Psoas muscle (tissue), 8 donors: ENCODE results near the gene NT5DC3. TPM values are rescaled to one million over a fixed set of nuclear protein-coding genes. Genes with fewer than 3 reads are reported as not detected.
"Not testable (repeated sequence)": the region's sequence is repeated elsewhere in the genome, so short reads cannot be mapped to it uniquely, and the experiment has no call there.

ENCODE experiments used
- ATAC-seq, 4 donors: fragments of 200-7000 bp; cut with Tn5 transposase; one replicate each; pipeline ENCODE4 v1.9.1; 2020; ENCODE audit warnings: moderate library complexity in 3 of 4, mild to moderate bottlenecking in 2 of 4
- DNase-seq, 2 donors: peaks; one replicate each; pipeline ENCODE4 v3.0.0-alpha.2; 2020
- H3K27ac ChIP-seq: fragments of 200-600 bp; one replicate; pipeline ENCODE4 v1.8.0; 2022
- H3K27me3 ChIP-seq, 3 donors: fragments of 200-600 bp in 1 of 3; one replicate each; pipeline versions ENCODE4 v1.6.1 to v1.8.0; 2013 to 2022; ENCODE audit warnings: low read length in 2 of 3, mild to moderate bottlenecking in 2 of 3, moderate library complexity in 1 of 3; ENCODE audit not compliant: insufficient read depth in 3 of 3
- H3K36me3 ChIP-seq, 2 donors: fragments of 200-600 bp in 1 of 2; one replicate each; pipeline versions ENCODE4 v1.6.1 to v1.8.0; 2013 to 2022; ENCODE audit warnings: low read depth in 1 of 2, mild to moderate bottlenecking in 1 of 2, moderate library complexity in 1 of 2; ENCODE audit not compliant: insufficient read depth in 1 of 2
- H3K4me1 ChIP-seq: fragments of 200-600 bp; one replicate; pipeline ENCODE4 v1.8.0; 2022
- H3K4me3 ChIP-seq: fragments of 200-600 bp; one replicate; pipeline ENCODE4 v1.8.0; 2022; ENCODE audit warnings: mild to moderate bottlenecking
- H3K9me3 ChIP-seq: fragments of 200-600 bp; one replicate; pipeline ENCODE4 v1.8.0; 2022
- WGBS, 3 donors: extraction: QIAGEN DNeasy Blood & Tissue Kit; methylation state at CpG; one replicate each; pipeline versions ENCODE4 v1.1.6 to v1.1.7; 2013; 5-methylcytosine and 5-hydroxymethylcytosine counted together
- intact Hi-C, 2 donors: fragments of 100-400 bp; cut with DNase I; formaldehyde crosslinking; loops; one replicate each; pipeline versions ENCODE4 v1.11.0 to v1.14.2; 2022
- polyA plus RNA-seq, 3 donors: library from polyadenylated mRNA; stranded (reverse); fragments of 200-250 nt; gene quantifications; one replicate each; pipeline ENCODE4 v1.2.3, GENCODE V29; 2013
- total RNA-seq, 4 donors: library from RNA; stranded (reverse); fragmentation: NEBNext Ultra II Directional in 2 of 4; extraction: Animal tissue kit (Norgen Biotek cat#: 25700) in 2 of 4; gene quantifications; one replicate each; pipeline versions ENCODE4 v1.2.1 to v1.2.4, GENCODE V29; 2021 to 2023
- TF ChIP-seq, protein P1 (sequence below): fragments of 200-600 bp; IDR thresholded peaks from one replicate; pipeline ENCODE4 v1.8.0; 2022; ENCODE audit warnings: antibody characterized with exemption
- donor health status: healthy with polysubstance abuse.
- donor health status: DM: no; HTN: no; CAD: no; lungs with moderate emphysema.
- donor health status: Bipolar disorder and iron deficiency.
- donor health status: healthy.
- donor health status: DM: yes; HTN: yes; CAD: no.
- donor health status: DM: no; HTN: no; CAD: no.
- donor health status: DM: no; HTN: no; CAD: no.
- donor health status: DM: yes; HTN: yes; CAD: no.

The NT5DC3 gene
- total and polyA plus RNA-seq, 7 donors, result 5.2 to 64.2 (median 16.2) TPM

DNA sequence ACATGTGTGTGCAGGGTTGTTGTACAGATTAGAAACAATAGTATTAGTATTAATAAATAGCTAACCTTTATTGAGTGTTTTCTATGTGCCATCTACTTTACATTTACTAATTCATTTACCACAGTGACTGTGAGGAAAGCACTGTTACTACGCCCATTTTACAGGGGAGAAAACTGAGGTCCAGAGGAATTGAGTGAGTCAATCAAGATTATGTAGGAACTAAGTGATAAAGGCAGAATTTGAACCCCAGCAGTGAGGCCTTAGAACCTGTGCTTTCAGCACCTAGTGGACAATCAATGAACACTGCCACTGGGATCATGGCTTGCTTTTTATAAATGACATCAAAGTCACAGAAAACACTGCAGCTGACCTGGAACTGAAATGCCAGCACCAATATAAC, 28.2 kb downstream of the NT5DC3 start:
- Histone ChIP-seq H3K4me3 (no peak overlapping the region), H3K36me3 (peaks cover 3 to 5% of the 10 kb centered on the region in 2 donors), H3K27ac (no peak overlapping the region), H3K9me3 (no peaks in the 10 kb centered on the region), H3K4me1 (peaks cover 21% of the 10 kb centered on the region), H3K27me3 (no peaks in the 10 kb centered on the region)
- TF ChIP-seq, protein P1, sequence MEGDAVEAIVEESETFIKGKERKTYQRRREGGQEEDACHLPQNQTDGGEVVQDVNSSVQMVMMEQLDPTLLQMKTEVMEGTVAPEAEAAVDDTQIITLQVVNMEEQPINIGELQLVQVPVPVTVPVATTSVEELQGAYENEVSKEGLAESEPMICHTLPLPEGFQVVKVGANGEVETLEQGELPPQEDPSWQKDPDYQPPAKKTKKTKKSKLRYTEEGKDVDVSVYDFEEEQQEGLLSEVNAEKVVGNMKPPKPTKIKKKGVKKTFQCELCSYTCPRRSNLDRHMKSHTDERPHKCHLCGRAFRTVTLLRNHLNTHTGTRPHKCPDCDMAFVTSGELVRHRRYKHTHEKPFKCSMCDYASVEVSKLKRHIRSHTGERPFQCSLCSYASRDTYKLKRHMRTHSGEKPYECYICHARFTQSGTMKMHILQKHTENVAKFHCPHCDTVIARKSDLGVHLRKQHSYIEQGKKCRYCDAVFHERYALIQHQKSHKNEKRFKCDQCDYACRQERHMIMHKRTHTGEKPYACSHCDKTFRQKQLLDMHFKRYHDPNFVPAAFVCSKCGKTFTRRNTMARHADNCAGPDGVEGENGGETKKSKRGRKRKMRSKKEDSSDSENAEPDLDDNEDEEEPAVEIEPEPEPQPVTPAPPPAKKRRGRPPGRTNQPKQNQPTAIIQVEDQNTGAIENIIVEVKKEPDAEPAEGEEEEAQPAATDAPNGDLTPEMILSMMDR, result no peak
- intact Hi-C loops, result no loop called here
- no peak for ATAC-seq
- no peak for DNase-seq
- WGBS, 3 donors, result 98 to 100% (median 99%) methylated on average over 1 of the region's 1 CpG

DNA sequence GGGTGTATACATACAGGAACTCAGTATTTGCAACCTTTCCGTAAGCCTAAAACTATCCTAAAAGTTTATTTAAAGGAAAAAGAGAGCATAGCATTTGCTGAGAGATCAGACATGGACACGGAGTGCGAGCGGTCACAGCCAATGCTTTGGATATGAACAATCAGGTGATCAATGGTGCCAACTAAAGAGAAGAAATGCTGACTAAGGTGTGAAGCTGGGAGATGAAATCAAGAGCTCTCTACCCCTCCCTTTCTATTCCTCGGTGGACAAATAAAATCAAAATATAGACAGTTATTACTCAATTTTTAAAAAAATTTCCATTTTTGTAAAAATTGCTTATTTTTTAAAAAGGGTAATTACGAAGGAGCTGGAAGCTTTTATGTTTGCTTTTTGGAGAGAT, 29.2 kb downstream of the NT5DC3 start:
- Histone ChIP-seq H3K9me3 (no peaks in the 10 kb centered on the region), H3K4me3 (no peak overlapping the region), H3K27me3 (no peaks in the 10 kb centered on the region), H3K36me3 (peaks cover 3 to 5% of the 10 kb centered on the region in 2 donors), H3K27ac (no peak overlapping the region), H3K4me1 (peaks cover 29% of the 10 kb centered on the region)
- ATAC-seq (no peak), DNase-seq (no peak)
- TF ChIP-seq, protein P1, result no peak
- 81 to 99% (median 88%) methylated on average over 6 of the region's 6 CpGs for WGBS, 3 donors
- intact Hi-C loops, result no loop called here

DNA sequence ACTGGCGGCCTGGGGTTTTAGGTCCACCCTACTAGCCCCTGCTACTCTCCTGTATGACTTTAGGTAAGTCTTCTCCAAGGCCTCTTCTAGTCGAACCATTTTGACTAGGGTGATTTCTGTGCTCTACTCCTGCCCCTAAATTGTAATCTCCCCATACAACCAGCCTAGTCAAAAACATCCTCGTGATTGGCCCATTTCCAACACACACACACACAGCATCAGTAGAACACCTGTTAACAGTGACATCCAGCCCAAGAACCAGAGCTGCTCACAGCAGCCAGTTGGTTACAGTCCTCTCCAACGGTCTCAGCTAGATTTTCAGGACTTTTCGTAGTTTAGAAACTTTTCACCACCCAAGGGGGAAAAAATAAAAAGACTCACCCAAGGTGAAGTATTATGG, 30.9 kb downstream of the NT5DC3 start:
- WGBS, 3 donors, result 63 to 73% (median 69%) methylated on average over 5 of the region's 5 CpGs
- Histone ChIP-seq H3K4me1 (peaks cover 39% of the 10 kb centered on the region), H3K27ac (no peak overlapping the region), H3K9me3 (no peaks in the 10 kb centered on the region), H3K36me3 (peaks cover 3 to 9% of the 10 kb centered on the region in 2 donors), H3K27me3 (no peaks in the 10 kb centered on the region), H3K4me3 (no peak overlapping the region)
- ATAC-seq (no peak), DNase-seq (no peak)
- intact Hi-C loops, result no loop called here
- TF ChIP-seq, protein P1, result no peak

GRCh38 chr12:103809639-103810038, 31.4 kb downstream of the NT5DC3 start:
- H3K4me3 ChIP-seq, DNase-seq, H3K36me3 ChIP-seq, H3K9me3 ChIP-seq, H3K27ac ChIP-seq, ATAC-seq, intact Hi-C loops, H3K27me3 ChIP-seq: not testable (repeated sequence)
- WGBS, 3 donors, result 68 to 93% (median 79%) methylated on average over 7 of the region's 7 CpGs
- H3K4me1 ChIP-seq, result peaks cover 40% of the 10 kb centered on the region

DNA sequence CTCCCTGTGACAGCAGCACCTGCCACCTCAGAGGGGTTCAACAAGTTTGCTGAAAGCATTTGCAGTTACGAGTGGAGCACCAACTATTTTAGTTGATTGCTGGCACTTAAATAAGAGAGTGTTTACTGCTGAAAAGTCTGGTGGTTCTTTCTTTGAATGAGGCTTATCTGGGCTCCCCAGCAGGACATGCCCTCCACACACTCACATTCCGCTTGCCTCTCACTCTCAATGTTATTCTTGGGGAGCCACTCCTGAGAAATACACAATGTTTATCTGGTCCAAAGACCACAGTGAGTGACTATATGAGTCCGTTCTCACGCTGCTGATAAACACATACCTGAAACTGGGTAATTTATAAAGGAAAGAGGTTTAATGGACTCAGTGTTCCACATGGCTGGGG, 31.9 kb downstream of the NT5DC3 start:
- H3K4me3 ChIP-seq, result no peak overlapping the region
- TF ChIP-seq, protein P1, result no peak
- H3K4me1 ChIP-seq, result peaks cover 35% of the 10 kb centered on the region
- intact Hi-C loops, result no loop called here
- no peak overlapping the region for H3K27ac ChIP-seq
- H3K27me3 ChIP-seq, result no peaks in the 10 kb centered on the region
- H3K36me3 ChIP-seq, result peaks cover 3 to 9% of the 10 kb centered on the region in 2 donors
- ATAC-seq, result no peak
- WGBS, 3 donors, result 87 to 93% (median 87%) methylated on average over 4 of the region's 4 CpGs
- no peak for DNase-seq
- H3K9me3 ChIP-seq, result no peaks in the 10 kb centered on the region
